Right cardiac atrium (tissue), 5 donors: Measurements from ENCODE around the gene CAMK2G. TPM values are rescaled to one million over a fixed set of nuclear protein-coding genes. Genes with fewer than 3 reads are reported as not detected.

Source experiments
- ATAC-seq, 2 donors: fragments of 200-7000 bp; cut with Tn5 transposase; one replicate each; pipeline versions ENCODE4 v1.8.0 to v1.9.1; 2020; ENCODE audit warnings: moderate library complexity in 2 of 2, mild to moderate bottlenecking in 1 of 2
- DNase-seq, 3 donors: peaks; one replicate each; pipeline ENCODE4 v3.0.0-alpha.2; 2020
- H3K27ac ChIP-seq: one replicate; pipeline ENCODE4 v1.5.1; 2013; ENCODE audit warnings: mild to moderate bottlenecking, low read length, control low read depth, moderate library complexity
- H3K27me3 ChIP-seq: one replicate; pipeline ENCODE4 v1.6.1; 2013; ENCODE audit not compliant: control insufficient read depth, insufficient read depth
- H3K4me1 ChIP-seq: one replicate; pipeline ENCODE4 v1.6.1; 2013; ENCODE audit warnings: low read length; ENCODE audit not compliant: control insufficient read depth, insufficient read depth
- H3K4me3 ChIP-seq: one replicate; pipeline ENCODE4 v1.5.1; 2013; ENCODE audit warnings: low read length, control low read depth
- H3K9me3 ChIP-seq: one replicate; pipeline ENCODE4 v1.6.1; 2013; ENCODE audit warnings: low read length; ENCODE audit not compliant: control insufficient read depth
- WGBS: extraction: QIAGEN DNeasy Blood & Tissue Kit; methylation state at CpG from one replicate; pipeline ENCODE4 v1.1.7; 2013; 5-methylcytosine and 5-hydroxymethylcytosine counted together
- intact Hi-C, 4 donors: fragments of 100-400 bp; cut with DNase I; formaldehyde crosslinking; loops; one replicate each; pipeline versions ENCODE4 v1.11.0 to v1.14.0; 2022 to 2023
- polyA plus RNA-seq: library from polyadenylated mRNA; stranded (reverse); fragments of 200-250 nt; gene quantifications from one replicate; pipeline ENCODE4 v1.2.3, GENCODE V29; 2013
- total RNA-seq, 4 donors: library from RNA; stranded (reverse); fragmentation: NEBNext Ultra II Directional; extraction: Animal tissue kit (Norgen Biotek cat#: 25700); gene quantifications; one replicate each; pipeline ENCODE4 v1.2.1, GENCODE V29; 2021
- donor health status: healthy with polysubstance abuse.
- donor health status: DM: no; HTN: yes; CAD: no.
- donor health status: DM: no; HTN: no; CAD: no.
- donor health status: DM: no; HTN: yes; CAD: no; lungs with severe emphysema.
- donor health status: DM: yes; HTN: yes; CAD: no.

The CAMK2G gene
- total and polyA plus RNA-seq, 5 donors, result 7.3 to 18.2 (median 13.2) TPM

GRCh38 chr10:73878365-73878764, 4.0 kb upstream of the CAMK2G start:
- H3K4me3 ChIP-seq, result no peak overlapping the region
- DNase-seq (peak in 1 of 3 donors; percentile 2), ATAC-seq (no peak)
- H3K27ac ChIP-seq, result no peak overlapping the region
- H3K4me1 ChIP-seq, result no peaks in the 10 kb centered on the region
- H3K27me3 ChIP-seq, result no peaks in the 10 kb centered on the region
- WGBS, result 96% methylated on average over 1 of the region's 1 CpG
- no peaks in the 10 kb centered on the region for H3K9me3 ChIP-seq
- intact Hi-C loops, result loop anchor here in 3 of 4 donors (2.0 kb wide), 2 partner anchors 28 to 30 kb away; no protein-coding TSS in a partner anchor

- intact Hi-C loops, result loop anchor here in 3 of 4 donors (2.0 kb wide), 2 partner anchors 27 to 29 kb away; no protein-coding TSS in a partner anchor
- Histone ChIP-seq H3K4me1 (no peaks in the 10 kb centered on the region), H3K4me3 (no peak overlapping the region), H3K9me3 (no peaks in the 10 kb centered on the region), H3K27ac (no peak overlapping the region), H3K27me3 (no peaks in the 10 kb centered on the region)
- ATAC-seq (no peak), DNase-seq (peak in 1 of 3 donors; percentile 23)
- WGBS, result 89% methylated on average over 9 of the region's 9 CpGs
These were observed 3.3 kb upstream of the CAMK2G start for GRCh38 chr10:73877533-73878160.

- DNase-seq, result no peak
- Histone ChIP-seq H3K27me3 (no peaks in the 10 kb centered on the region), H3K27ac (no peak overlapping the region), H3K9me3 (no peaks in the 10 kb centered on the region), H3K4me1 (no peaks in the 10 kb centered on the region), H3K4me3 (no peak overlapping the region)
- WGBS, result 88% methylated on average over 4 of the region's 4 CpGs
- intact Hi-C loops, result no loop called here
- ATAC-seq, result no peak
These were observed 2.6 kb upstream of the CAMK2G start for GRCh38 chr10:73876971-73877370.

GRCh38 chr10:73876566-73876965, 2.2 kb upstream of the CAMK2G start:
- DNase-seq, result peak in 1 of 3 donors; percentile 30
- Histone ChIP-seq H3K27ac (no peak overlapping the region), H3K4me1 (no peaks in the 10 kb centered on the region), H3K4me3 (no peak overlapping the region), H3K9me3 (no peaks in the 10 kb centered on the region), H3K27me3 (no peaks in the 10 kb centered on the region)
- intact Hi-C loops, result no loop called here
- no peak for ATAC-seq

- Histone ChIP-seq H3K27ac (no peak overlapping the region), H3K4me1 (no peaks in the 10 kb centered on the region), H3K9me3 (no peaks in the 10 kb centered on the region), H3K27me3 (no peaks in the 10 kb centered on the region), H3K4me3 (no peak overlapping the region)
- WGBS, result 79% methylated on average over 4 of the region's 4 CpGs
- ATAC-seq (no peak), DNase-seq (peak in 1 of 3 donors; percentile 50)
- intact Hi-C loops, result no loop called here
These were observed 1.8 kb upstream of the CAMK2G start for GRCh38 chr10:73876157-73876556.

GRCh38 chr10:73875139-73875475, 752 bp upstream of the CAMK2G start:
- no peak overlapping the region for H3K27ac ChIP-seq
- WGBS, result 49% methylated on average over 3 of the region's 3 CpGs
- no peaks in the 10 kb centered on the region for H3K27me3 ChIP-seq
- no peaks in the 10 kb centered on the region for H3K9me3 ChIP-seq
- H3K4me3 ChIP-seq, result peak overlapping the region; percentile 95
- DNase-seq (no peak), ATAC-seq (no peak)
- intact Hi-C loops, result no loop called here
- H3K4me1 ChIP-seq, result no peaks in the 10 kb centered on the region

- no peak overlapping the region for H3K27ac ChIP-seq
- no peaks in the 10 kb centered on the region for H3K9me3 ChIP-seq
- ATAC-seq (peak in 1 of 2 donors; percentile 4), DNase-seq (no peak)
- H3K27me3 ChIP-seq, result no peaks in the 10 kb centered on the region
- no peaks in the 10 kb centered on the region for H3K4me1 ChIP-seq
- H3K4me3 ChIP-seq, result peak overlapping the region; percentile 95
- WGBS, result 2% methylated on average over 39 of the region's 39 CpGs
- intact Hi-C loops, result no loop called here
These were observed 528 bp downstream of the CAMK2G start for GRCh38 chr10:73873838-73874215.

GRCh38 chr10:73873142-73873837, 1.1 kb downstream of the CAMK2G start:
- Histone ChIP-seq H3K27me3 (no peaks in the 10 kb centered on the region), H3K9me3 (no peaks in the 10 kb centered on the region), H3K27ac (no peak overlapping the region), H3K4me1 (no peaks in the 10 kb centered on the region), H3K4me3 (peak overlapping the region; percentile 95)
- WGBS, result 43% methylated on average over 33 of the region's 33 CpGs
- intact Hi-C loops, result no loop called here
- peak in 1 of 3 donors; percentile 37 for DNase-seq
- no peak for ATAC-seq

GRCh38 chr10:73872190-73872710, 2.1 kb downstream of the CAMK2G start:
- ATAC-seq (no peak), DNase-seq (peak in 1 of 3 donors; percentile 21)
- H3K27ac ChIP-seq, result no peak overlapping the region
- no peaks in the 10 kb centered on the region for H3K9me3 ChIP-seq
- H3K4me1 ChIP-seq, result peaks cover 5% of the 10 kb centered on the region
- no peak overlapping the region for H3K4me3 ChIP-seq
- no peaks in the 10 kb centered on the region for H3K27me3 ChIP-seq
- 73% methylated on average over 5 of the region's 5 CpGs for WGBS
- intact Hi-C loops, result no loop called here

- WGBS, result 75% methylated on average over 8 of the region's 8 CpGs
- Histone ChIP-seq H3K9me3 (no peaks in the 10 kb centered on the region), H3K4me1 (peaks cover 5% of the 10 kb centered on the region), H3K27ac (no peak overlapping the region), H3K27me3 (no peaks in the 10 kb centered on the region), H3K4me3 (no peak overlapping the region)
- DNase-seq (peak in 1 of 3 donors; percentile 23), ATAC-seq (no peak)
- intact Hi-C loops, result no loop called here
These were observed 2.8 kb downstream of the CAMK2G start for GRCh38 chr10:73871295-73872189.
